Activated CD4-positive, alpha-beta T cell treated with anti-CD3 and anti-CD28 coated beads, Interleukin-2, amount 10 ng/mL, durations not matched to agents 24 days and 14 days (primary cell): ENCODE data around the gene CYTL1. TPM values are rescaled to one million over a fixed set of nuclear protein-coding genes. Genes with fewer than 3 reads are reported as not detected.
"Not testable (repeated sequence)": the region's sequence is repeated elsewhere in the genome, so short reads cannot be mapped to it uniquely, and the experiment has no call there.

ENCODE experiments used
- DNase-seq: peaks from one replicate; pipeline ENCODE4 v3.0.0; 2022
- H3K27ac Mint-ChIP-seq: one replicate; pipeline ENCODE4 v1.8.0; 2022; ENCODE audit warnings: mild to moderate bottlenecking, mixed read lengths
- H3K27me3 Mint-ChIP-seq: one replicate; pipeline ENCODE4 v1.8.0; 2022; ENCODE audit warnings: mixed read lengths
- H3K36me3 Mint-ChIP-seq: one replicate; pipeline ENCODE4 v1.8.0; 2022; ENCODE audit warnings: low read depth, mild to moderate bottlenecking, mixed read lengths
- H3K4me1 Mint-ChIP-seq: one replicate; pipeline ENCODE4 v1.8.0; 2021; ENCODE audit warnings: mixed read lengths
- H3K4me3 Mint-ChIP-seq: one replicate; pipeline ENCODE4 v1.8.0; 2022; ENCODE audit warnings: mild to moderate bottlenecking, moderate library complexity, mixed read lengths
- H3K9me3 Mint-ChIP-seq: one replicate; pipeline ENCODE4 v1.8.0; 2021; ENCODE audit warnings: mixed read lengths
- intact Hi-C: fragments of 100-400 bp; cut with micrococcal nuclease; formaldehyde crosslinking; loops from one replicate; pipeline ENCODE4 v1.15.1; 2023
- total RNA-seq: library from RNA; stranded (reverse); gene quantifications from 2 replicates; pipeline ENCODE4 v1.2.3, GENCODE V29; 2022

The CYTL1 gene
- total RNA-seq, 1 donor from 2014 or later, result not detected

- Mint-ChIP-seq H3K27me3 (peaks cover 2% of the 10 kb centered on the region), H3K4me1 (no peaks in the 10 kb centered on the region), H3K27ac (no peak overlapping the region), H3K36me3 (no peaks in the 10 kb centered on the region), H3K4me3 (no peak overlapping the region), H3K9me3 (no peaks in the 10 kb centered on the region)
- intact Hi-C loops, result no loop called here
- no peak for DNase-seq
These were observed 15.8 kb downstream of the CYTL1 start for GRCh38 chr4:5003372-5003857.

- H3K36me3 Mint-ChIP-seq, H3K4me1 Mint-ChIP-seq, H3K27me3 Mint-ChIP-seq, DNase-seq, H3K27ac Mint-ChIP-seq, H3K4me3 Mint-ChIP-seq, H3K9me3 Mint-ChIP-seq, intact Hi-C loops: not testable (repeated sequence)
These were observed 17.6 kb downstream of the CYTL1 start for GRCh38 chr4:5001641-5002040.

- DNase-seq, H3K4me3 Mint-ChIP-seq, H3K9me3 Mint-ChIP-seq, H3K27ac Mint-ChIP-seq, H3K36me3 Mint-ChIP-seq, H3K4me1 Mint-ChIP-seq, H3K27me3 Mint-ChIP-seq: not testable (repeated sequence)
- intact Hi-C loops, result loop anchor here (5.0 kb wide), 1 partner anchor 815 kb away; no protein-coding TSS in a partner anchor
These were observed 22.3 kb downstream of the CYTL1 start for GRCh38 chr4:4996935-4997334.

DNA sequence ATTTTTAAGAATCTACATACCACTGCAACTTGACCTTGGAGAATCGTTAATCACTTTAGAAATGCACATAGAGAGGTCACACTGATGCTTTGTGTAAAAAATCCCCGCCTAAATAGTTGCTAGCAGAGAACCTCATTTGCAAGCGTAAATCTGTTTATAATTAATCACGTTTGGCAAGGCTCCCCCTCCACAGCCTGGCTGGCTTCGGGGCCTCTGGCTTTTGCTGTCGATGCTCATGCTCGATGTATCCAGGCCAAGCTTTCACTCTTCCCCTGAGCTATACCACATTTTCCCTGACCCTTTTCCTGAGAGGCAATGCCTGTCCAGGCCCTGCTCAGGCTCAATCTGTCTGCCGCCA, 23.4 kb downstream of the CYTL1 start:
- intact Hi-C loops, result loop anchor here (2.0 to 5.0 kb wide), 2 partner anchors 507 to 816 kb away; no protein-coding TSS in a partner anchor
- Mint-ChIP-seq H3K36me3 (no peaks in the 10 kb centered on the region), H3K4me3 (no peak overlapping the region), H3K9me3 (no peaks in the 10 kb centered on the region), H3K27ac (no peak overlapping the region), H3K27me3 (peaks cover 5% of the 10 kb centered on the region), H3K4me1 (no peaks in the 10 kb centered on the region)
- no peak for DNase-seq

DNA sequence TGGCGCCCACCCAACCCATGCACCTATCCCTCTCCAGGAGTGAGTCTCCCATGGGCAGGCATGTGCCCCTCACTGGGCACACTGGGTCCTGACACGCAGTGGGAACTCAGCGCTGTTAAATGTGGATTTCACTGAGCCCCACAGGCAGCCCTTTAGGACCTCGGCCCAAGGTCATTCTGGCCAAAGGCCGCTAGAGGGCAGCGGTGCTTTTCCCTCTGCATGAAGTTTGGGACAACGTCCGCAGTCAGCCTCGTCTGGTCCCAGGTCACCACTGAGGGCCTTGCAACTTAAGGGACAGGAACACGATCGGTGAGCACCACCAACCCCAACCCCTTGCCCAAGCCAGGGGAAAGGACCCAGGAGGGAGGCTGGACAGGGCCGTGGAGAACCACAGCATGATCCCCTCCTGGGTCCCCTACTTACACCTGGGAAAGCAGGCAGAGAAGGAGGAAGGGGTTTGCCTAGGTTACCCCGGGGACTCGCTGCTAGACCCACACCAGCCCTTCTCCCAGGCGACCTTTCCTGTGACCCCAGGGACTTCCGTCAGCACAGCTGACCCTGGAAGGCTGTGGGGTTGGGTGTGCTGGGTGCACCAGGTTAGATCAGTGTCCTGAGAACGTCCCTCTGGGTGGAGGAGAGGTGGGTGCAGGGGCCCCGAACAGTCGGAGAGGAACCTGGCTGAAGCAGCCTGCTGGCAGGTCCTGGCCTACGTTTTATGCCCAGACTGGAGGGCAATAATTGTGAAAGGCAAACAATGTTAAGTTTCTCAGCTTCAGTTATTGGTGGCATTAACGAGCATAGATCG, 24.0 kb downstream of the CYTL1 start:
- intact Hi-C loops, result loop anchor here (2.0 to 5.0 kb wide), 2 partner anchors 507 to 817 kb away; no protein-coding TSS in a partner anchor

GRCh38 chr4:4994312-4995097, 24.8 kb downstream of the CYTL1 start:
- Mint-ChIP-seq H3K27ac (no peak overlapping the region), H3K9me3 (no peaks in the 10 kb centered on the region), H3K4me3 (no peak overlapping the region), H3K36me3 (no peaks in the 10 kb centered on the region), H3K4me1 (no peaks in the 10 kb centered on the region), H3K27me3 (peaks cover 2% of the 10 kb centered on the region)
- no peak for DNase-seq
- intact Hi-C loops, result loop anchor here (2.0 to 5.0 kb wide), 2 partner anchors 506 to 818 kb away; no protein-coding TSS in a partner anchor

More for the DNA sequence above, 24.0 kb downstream of the CYTL1 start:
- DNase-seq, result peak; percentile 78
- no peaks in the 10 kb centered on the region for H3K9me3 Mint-ChIP-seq
- H3K27me3 Mint-ChIP-seq, result peaks cover 5% of the 10 kb centered on the region
- no peak overlapping the region for H3K4me3 Mint-ChIP-seq
- H3K27ac Mint-ChIP-seq, result no peak overlapping the region
- H3K4me1 Mint-ChIP-seq, result no peaks in the 10 kb centered on the region
- H3K36me3 Mint-ChIP-seq, result no peaks in the 10 kb centered on the region

- H3K4me1 Mint-ChIP-seq, result no peaks in the 10 kb centered on the region
- no peak for DNase-seq
- H3K36me3 Mint-ChIP-seq, result no peaks in the 10 kb centered on the region
- no peaks in the 10 kb centered on the region for H3K9me3 Mint-ChIP-seq
- no peak overlapping the region for H3K27ac Mint-ChIP-seq
- H3K27me3 Mint-ChIP-seq, result peaks cover 2% of the 10 kb centered on the region
- no peak overlapping the region for H3K4me3 Mint-ChIP-seq
- intact Hi-C loops, result no loop called here
These were observed 26.4 kb downstream of the CYTL1 start for GRCh38 chr4:4992833-4993232.

GRCh38 chr4:4991541-4992099, 27.6 kb downstream of the CYTL1 start:
- H3K4me1 Mint-ChIP-seq, result no peaks in the 10 kb centered on the region
- H3K4me3 Mint-ChIP-seq, result no peak overlapping the region
- H3K36me3 Mint-ChIP-seq, result no peaks in the 10 kb centered on the region
- H3K27me3 Mint-ChIP-seq, result peaks cover 2% of the 10 kb centered on the region
- no peak overlapping the region for H3K27ac Mint-ChIP-seq
- DNase-seq, result no peak
- no peaks in the 10 kb centered on the region for H3K9me3 Mint-ChIP-seq
- intact Hi-C loops, result no loop called here

DNA sequence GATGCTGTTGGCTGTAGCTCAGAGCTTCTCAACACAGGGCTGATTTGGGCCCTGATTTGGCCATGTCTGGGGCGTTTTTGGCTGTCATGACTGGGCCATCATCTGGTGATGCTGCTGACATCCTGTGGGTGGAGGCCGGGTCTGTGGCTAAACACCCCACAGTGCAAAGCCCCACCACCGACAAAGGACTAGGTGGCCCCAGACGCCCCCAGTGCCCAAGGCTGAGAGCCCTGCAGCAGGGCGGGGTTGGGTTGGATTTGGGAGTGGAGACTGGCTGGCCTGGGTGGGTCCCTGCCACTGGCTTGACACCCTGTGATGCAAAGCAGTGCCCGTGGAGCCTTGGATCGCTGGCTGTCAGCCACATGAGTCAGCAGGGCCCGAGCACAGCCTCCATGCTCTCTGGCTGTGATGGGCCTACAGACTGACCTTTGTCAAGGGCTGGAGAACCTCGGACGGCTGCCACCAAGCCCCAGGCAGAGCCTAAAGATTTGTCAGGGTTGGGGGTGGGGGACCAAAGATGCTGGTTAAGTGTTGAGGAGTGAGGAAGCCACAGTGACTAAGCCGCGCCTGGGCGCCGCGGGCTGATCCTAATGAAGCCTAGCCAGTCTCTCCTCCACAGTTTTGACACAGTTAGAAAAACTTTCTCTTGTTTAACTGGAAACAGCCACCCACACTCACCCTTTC, 28.3 kb downstream of the CYTL1 start:
- intact Hi-C loops, result no loop called here
- Mint-ChIP-seq H3K4me3 (no peak overlapping the region), H3K9me3 (no peaks in the 10 kb centered on the region), H3K27me3 (no peaks in the 10 kb centered on the region), H3K27ac (no peak overlapping the region), H3K4me1 (no peaks in the 10 kb centered on the region), H3K36me3 (no peaks in the 10 kb centered on the region)
- no peak for DNase-seq

DNA sequence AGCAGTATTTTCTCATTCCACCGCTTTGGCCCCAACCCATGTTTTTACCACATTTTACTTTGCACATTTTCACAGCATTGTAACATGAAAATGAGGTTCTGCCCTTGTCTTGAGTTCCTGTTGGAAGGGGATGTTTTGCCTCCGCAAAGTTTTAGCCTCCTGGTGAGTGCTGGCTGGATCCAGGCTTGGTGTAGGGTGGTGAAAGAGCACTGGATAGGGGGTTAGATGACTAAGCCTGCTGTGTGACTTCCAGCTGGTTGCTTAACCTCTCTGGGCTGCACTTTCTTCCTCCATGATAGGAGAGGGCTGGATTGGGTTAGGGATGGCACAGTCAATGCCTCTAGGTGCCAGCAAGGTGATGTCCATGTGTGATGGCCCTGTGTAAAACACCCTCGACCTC, 28.9 kb downstream of the CYTL1 start:
- Mint-ChIP-seq H3K27me3 (no peaks in the 10 kb centered on the region), H3K27ac (no peak overlapping the region), H3K4me1 (no peaks in the 10 kb centered on the region), H3K36me3 (no peaks in the 10 kb centered on the region), H3K9me3 (no peaks in the 10 kb centered on the region), H3K4me3 (no peak overlapping the region)
- DNase-seq, result no peak
- intact Hi-C loops, result no loop called here

- Mint-ChIP-seq H3K9me3 (no peaks in the 10 kb centered on the region), H3K4me1 (no peaks in the 10 kb centered on the region), H3K27me3 (no peaks in the 10 kb centered on the region), H3K27ac (no peak overlapping the region), H3K36me3 (no peaks in the 10 kb centered on the region), H3K4me3 (no peak overlapping the region)
- intact Hi-C loops, result no loop called here
- no peak for DNase-seq
These were observed 30.1 kb downstream of the CYTL1 start for GRCh38 chr4:4989083-4989622.

DNA sequence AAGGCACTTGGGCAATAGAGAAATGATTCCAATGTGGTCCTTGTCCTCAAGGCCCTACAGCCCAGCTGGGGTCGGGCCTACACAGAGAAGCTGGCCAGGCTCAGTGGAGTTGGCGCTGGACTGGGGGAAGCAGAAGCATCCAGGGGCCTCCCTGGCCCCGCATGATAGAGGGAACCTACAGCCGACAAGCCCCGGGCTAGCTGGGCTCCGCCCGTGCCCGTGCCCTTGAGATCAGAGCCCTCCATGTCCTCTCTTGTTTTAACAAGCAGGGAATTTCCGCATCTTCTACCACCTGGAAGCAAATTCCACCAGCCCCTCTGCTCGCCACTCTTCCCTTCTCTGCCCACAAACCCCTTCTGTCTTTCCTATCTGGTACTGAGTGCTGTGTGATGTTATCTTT, 31.6 kb downstream of the CYTL1 start:
- Mint-ChIP-seq H3K9me3 (no peaks in the 10 kb centered on the region), H3K27ac (no peak overlapping the region), H3K4me3 (no peak overlapping the region), H3K4me1 (no peaks in the 10 kb centered on the region), H3K27me3 (no peaks in the 10 kb centered on the region), H3K36me3 (no peaks in the 10 kb centered on the region)
- intact Hi-C loops, result no loop called here
- DNase-seq, result no peak

DNA sequence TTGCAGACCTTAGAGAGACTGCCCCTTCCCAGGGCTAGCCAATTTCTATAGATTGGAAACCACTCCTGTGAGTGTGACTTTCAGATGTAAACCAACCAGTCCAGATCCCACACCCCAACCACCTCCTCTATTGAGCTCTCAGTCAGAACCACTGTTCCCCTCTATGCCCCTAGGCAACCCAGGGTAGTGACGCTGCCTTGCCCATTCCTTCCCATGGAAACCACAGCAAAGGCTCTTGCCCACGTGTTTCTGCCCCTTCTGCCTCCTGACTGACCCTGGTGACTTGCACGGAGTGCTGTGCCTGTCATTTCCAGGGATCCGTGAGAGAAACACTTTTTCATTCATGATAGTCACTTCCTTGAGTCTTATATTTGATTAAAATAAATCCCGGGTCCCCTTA, 32.4 kb downstream of the CYTL1 start:
- Mint-ChIP-seq H3K4me1 (no peaks in the 10 kb centered on the region), H3K27me3 (no peaks in the 10 kb centered on the region), H3K9me3 (no peaks in the 10 kb centered on the region), H3K36me3 (no peaks in the 10 kb centered on the region), H3K4me3 (no peak overlapping the region), H3K27ac (no peak overlapping the region)
- intact Hi-C loops, result no loop called here
- DNase-seq, result no peak
